ENCODE measurements around the gene GPR107.

Gene GPR107

DNA sequence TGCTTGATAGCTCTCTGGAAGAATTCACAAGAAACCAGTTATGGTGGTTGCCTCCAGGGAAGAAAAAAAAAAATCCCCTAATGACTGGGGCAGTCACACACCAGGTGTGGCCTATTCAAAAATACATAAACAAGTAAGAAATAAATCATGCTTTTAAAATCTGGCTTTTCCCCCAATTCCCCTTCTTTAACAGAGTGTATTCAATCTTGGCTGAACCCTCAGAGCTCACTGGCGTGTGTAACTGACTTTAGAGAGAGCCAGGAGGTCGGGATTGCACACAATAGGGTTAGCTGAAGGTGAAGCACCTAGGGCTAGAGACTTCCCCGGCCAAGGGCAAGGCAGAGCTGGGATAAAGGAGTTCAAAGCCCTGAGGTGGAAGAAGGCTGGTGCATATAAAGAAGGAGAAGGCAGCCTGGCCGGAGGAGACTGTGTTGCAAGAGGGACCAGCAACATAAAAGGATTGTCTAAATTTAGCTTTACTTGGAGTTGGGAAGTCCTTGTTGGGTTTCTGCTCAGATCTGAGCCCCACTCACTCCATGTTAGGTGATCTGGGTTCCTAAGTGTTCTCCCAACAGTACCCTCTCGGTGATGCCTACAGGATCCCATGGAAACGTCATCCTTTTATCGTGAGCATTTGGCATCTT lies 30.4 kb upstream of the GPR107 start:
- no peak for DNase-seq (ENCODE audit: low read depth)
- H3K4me3 ChIP-seq (ENCODE audit: low read length) = no peak overlapping the region
- TF ChIP-seq, protein P1, sequence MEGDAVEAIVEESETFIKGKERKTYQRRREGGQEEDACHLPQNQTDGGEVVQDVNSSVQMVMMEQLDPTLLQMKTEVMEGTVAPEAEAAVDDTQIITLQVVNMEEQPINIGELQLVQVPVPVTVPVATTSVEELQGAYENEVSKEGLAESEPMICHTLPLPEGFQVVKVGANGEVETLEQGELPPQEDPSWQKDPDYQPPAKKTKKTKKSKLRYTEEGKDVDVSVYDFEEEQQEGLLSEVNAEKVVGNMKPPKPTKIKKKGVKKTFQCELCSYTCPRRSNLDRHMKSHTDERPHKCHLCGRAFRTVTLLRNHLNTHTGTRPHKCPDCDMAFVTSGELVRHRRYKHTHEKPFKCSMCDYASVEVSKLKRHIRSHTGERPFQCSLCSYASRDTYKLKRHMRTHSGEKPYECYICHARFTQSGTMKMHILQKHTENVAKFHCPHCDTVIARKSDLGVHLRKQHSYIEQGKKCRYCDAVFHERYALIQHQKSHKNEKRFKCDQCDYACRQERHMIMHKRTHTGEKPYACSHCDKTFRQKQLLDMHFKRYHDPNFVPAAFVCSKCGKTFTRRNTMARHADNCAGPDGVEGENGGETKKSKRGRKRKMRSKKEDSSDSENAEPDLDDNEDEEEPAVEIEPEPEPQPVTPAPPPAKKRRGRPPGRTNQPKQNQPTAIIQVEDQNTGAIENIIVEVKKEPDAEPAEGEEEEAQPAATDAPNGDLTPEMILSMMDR (conservative IDR thresholded peaks at IDR 0.05; ENCODE audit: low read length) = no peak

DNA sequence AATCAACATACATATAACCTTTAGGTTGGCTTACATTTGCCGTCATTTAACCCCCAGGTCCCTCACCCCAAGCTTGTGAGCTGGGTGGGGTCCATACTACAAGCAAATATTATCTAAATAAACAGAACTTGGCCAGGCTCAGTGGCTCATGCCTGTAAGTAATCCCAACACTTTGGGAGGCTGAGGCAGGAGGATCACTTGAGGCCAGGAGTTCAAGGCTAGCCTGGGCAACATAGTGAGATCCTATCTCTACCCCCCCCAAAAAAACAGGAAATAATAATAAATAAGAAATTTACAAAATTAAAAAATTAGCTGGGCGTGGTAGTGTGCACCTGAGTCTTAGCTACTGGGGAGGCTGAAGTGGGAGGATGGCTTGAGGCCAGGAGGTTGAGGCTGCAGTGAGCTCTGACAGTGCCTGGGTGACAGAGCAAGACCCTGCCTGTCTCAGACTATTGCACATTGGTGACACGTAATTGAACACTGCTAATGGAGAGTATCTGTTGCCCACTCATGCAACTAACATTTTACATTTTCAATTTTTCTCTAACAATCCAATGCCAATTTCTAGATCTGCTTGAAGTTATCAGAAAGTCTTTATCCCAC lies 29.6 kb upstream of the GPR107 start:
- no peak overlapping the region for H3K4me3 ChIP-seq (ENCODE audit: low read length)
- TF ChIP-seq, protein P1 (conservative IDR thresholded peaks at IDR 0.05; ENCODE audit: low read length) = no peak
- DNase-seq (ENCODE audit: low read depth) = no peak

DNA sequence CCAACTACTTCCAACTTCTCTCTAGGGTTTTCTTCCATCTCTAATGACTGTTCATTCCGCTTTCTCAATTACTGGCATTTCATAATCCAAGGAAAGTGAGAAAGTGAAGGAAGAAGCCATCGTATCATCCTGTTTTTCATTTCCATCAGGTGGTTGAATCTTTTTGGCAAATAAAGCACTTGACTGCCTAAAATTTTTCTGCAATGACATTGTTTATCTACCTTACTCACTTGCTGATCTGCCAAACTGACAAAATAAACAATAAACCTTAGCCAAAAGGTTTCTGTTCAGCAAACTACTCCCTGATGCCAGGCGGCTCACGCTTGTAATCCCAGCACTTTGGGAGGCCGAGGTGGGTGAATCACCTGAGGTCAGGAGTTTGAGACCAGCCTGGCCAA lies 29.1 kb upstream of the GPR107 start:
- H3K4me3 ChIP-seq (ENCODE audit: low read length) = no peak overlapping the region
- TF ChIP-seq, protein P1 (conservative IDR thresholded peaks at IDR 0.05; ENCODE audit: low read length) = no peak
- no peak for DNase-seq (ENCODE audit: low read depth)

DNA sequence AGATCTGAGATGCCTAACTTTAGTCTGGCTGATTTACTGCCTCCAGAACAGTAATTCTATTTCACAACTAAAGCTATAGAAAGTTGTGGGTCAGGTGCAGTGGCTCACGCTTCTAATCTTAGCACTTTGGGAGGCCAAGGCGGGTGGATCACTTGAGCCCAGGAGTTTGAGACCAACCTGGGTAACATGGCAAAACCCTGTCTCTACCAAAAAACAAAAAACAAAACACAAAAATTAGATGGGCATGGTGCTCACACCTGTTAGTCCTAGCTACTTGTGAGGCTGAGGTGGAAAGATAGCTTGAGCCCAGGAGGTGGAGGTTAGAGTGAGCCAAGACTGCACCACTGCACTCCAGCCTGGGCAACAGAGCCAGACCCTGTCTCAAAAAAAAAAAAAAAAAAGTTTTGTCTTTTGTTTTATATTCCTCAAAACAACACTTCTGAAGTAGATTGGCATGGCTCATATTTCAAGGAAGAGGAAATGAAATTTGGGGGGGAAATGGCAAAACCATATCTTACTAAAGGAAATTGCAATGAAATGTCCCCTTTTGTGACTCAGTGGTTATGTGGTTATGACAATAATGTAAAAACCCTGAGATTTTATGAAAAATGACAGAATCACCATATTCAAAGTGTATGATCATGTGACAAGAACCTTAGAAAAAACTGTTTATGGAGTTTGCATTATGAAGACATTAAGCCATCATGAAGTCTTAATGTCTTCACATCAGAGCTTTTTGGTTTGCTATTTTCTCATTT lies 26.9 kb upstream of the GPR107 start:
- DNase-seq (ENCODE audit: low read depth) = no peak
- TF ChIP-seq, protein P1 (conservative IDR thresholded peaks at IDR 0.05; ENCODE audit: low read length) = no peak
- no peak overlapping the region for H3K4me3 ChIP-seq (ENCODE audit: low read length)

DNA sequence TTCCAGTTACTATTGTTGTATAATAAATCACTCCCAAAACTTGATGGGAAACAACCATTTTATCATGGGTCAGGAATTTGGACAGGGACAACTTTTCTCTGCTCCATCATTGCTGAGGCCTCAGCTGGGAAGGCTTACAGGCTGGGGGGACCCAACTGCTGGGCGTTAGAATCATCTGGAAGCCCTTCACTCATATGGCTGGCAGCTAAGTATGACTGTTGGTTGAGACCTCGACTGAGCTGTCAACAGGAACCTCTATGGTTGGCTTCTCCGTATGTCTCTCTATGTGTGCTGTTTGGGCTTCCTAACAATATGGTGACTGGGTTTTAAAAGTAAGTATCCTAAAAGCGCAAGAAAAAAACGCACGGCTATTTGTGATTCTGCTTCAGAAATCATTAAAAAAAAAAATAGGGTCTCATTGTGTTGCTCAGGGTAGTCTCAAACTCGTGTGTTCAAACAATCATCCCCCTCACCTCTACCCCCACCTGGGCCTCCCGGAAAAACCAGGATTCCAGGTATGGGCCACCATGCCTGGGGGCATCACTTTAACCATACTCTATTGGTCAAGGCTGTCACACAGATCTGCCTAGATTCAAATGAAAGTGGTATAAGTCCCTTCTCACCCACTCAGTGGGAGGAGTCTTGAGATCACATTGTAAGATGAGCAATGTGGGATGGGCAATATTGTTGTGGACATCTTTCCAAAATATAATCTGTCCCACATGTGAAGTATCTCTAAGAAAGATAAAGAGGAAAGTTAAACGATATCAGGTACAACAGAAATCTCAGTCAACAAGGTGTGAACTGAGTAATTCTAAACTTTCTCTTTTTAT lies 26.0 kb upstream of the GPR107 start:
- DNase-seq (ENCODE audit: low read depth) = no peak
- no peak overlapping the region for H3K4me3 ChIP-seq (ENCODE audit: low read length)
- TF ChIP-seq, protein P1 (conservative IDR thresholded peaks at IDR 0.05; ENCODE audit: low read length) = no peak

DNA sequence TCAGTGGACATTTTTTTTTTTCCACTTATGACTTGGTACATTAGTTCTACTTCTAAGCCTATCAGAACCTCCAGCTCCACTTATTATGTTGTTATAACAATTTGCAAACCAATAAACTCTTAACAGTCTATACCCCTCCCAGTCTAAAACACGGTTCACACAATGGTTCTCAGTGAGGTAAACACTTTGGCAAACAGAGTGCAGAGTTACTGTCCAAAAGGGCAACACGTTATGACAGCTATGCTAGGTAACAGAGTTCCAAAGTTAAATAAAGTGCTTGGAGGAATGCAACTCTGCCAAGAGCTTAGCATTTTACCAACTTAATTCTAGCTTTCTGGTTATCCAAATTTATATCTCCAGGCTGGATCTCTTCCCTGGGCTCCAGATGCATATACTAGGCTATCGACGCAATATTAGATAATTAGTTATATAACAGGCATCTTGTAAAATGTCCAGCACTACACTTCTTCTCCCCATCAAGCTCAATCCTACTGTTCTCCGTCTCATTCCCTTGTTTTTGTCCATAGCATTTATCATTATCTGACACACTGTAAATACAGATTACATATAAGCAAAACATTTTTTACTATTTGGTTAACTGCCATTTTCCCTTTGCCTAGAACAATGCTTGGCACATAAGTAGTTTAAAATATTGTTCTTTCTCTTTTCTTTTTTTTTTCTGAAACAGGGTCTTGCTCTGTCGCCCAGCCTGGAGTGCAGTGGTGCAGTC lies 25.0 kb upstream of the GPR107 start:
- H3K4me3 ChIP-seq (ENCODE audit: low read length) = no peak overlapping the region
- no peak for DNase-seq (ENCODE audit: low read depth)
- TF ChIP-seq, protein P1 (conservative IDR thresholded peaks at IDR 0.05; ENCODE audit: low read length) = no peak
